CD4-positive, alpha-beta T cell treated with Interleukin-21 for 1 hour (primary cell): ENCODE results near the gene ZNF276.

Experiments
- DNase-seq: peaks from one replicate; pipeline ENCODE4 v3.0.0-alpha.2; 2020

Gene ZNF276

DNA sequence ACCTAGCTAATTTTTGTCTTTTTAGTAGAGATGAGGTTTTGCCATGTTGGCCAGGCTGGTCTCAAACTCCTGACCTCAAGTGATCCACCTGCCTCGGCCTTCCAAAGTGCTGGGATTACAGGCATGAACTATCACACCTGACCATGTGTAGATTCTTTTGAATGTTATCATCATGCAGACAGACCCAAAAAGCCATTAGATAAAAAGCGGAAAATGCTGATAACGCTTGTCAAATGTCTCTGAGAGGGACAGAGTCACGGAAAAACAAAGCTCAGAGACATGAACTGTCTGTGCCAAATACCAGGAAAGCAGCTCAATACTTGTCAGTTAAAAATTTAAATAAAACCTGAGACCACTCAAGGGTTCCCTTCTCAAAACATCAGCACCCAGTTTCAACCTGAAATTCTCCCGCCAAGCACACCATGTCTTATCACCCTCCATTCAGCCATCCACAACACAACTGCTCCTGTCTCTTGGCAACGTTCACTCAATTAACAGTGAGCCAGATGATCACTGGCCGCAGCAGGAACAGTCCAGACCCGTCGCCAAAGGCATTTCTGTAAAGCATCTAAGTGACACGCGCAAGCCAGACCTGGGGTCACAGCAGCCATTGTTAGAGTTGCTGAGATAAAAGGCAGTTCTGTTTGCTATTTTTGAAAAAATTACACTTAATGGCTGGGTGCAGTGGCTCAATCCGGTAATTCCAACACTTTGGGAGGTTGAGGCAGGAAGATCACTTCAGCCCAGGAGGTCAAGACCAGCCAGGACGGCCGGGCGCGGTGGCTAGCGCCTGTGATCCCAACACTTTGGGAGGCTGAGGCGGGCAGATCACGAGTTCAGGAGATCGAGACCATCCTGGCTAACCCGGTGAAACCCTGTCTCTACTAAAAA is 65.4 kb downstream of the ZNF276 start:
- no peak for DNase-seq

DNA sequence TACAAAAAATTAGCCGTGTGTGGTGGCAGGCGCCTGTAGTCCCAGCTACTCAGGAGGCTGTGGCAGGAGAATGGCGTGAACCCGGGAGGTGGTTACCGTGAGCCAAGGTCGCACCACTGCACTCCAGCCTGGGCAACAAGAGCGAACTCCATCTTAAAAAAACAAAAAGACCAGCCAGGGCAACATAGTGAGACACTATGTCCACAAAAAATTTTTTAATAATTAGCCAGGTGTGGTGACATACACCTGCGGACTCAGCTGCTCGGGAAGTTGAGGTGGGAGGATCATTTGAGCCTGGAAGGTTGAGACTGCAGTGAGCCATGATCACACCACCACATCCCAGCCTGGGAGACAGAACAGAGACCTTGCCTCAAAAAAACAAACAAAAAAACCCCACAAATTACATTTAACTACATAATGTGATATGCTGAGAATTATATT is 66.0 kb downstream of the ZNF276 start:
- no peak for DNase-seq
